ENCODE data around the gene TRAPPC2B. TPM values are rescaled to one million over a fixed set of nuclear protein-coding genes. Genes with fewer than 3 reads are reported as not detected.
A peak's percentile ranks its signal among the peaks of the same experiment; 100 is the strongest.

TRAPPC2B gene
- total RNA-seq = 10 to 100 TPM; 13.2 to 13.6 TPM

DNA sequence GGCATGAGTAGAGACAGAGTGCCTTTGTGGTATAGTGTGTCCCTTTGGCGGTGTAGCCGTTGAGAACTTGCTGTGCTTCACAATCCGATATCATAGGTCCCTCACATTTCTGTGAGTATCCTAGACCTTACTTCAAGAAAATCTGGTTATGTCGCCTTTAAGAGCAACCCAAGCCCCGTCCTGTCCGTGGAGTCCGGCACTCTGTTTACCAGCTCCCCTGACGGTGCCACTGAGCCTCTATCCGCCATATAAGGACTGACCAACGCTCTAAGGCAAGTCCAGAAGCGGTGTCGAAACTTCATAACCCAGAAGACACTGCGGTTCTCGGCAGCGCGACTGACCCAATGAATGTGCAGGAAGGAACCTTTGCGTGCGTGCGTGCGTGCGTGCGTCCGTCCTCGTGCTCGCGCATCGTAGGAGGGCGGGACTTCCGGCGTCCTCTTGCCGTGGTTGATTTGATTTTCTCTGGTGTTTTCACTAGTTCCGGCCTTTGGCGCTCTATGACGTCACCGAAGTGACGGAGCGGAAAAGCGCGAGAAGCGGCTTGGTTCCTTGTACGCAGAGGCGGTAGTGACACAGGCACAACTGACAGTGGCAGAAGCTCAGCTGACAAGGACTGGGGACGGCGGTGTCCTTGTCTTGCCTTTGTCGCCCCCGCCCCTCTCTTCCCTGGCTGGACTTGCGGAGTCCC is at the start of gene TRAPPC2B, which contains the start of gene ZNF547:
TSS of gene TRAPPC2B (plus strand) at position 555 of the 691 bp plus-strand sequence. CDS start 1,283 bp downstream, outside the sequence.
TSS of gene ZNF547 (plus strand) at position 555 of the 691 bp plus-strand sequence. CDS start 5,005 bp downstream, outside the sequence.
- Mint-ChIP-seq H3K4me3 (peak within 1 kb of the TSS; percentile 96), H3K27ac (peak within 1 kb of the TSS; percentile 99), H3K36me3 (peaks cover 43% of the 10 kb centered on the region), H3K9me3 (peaks cover 14% of the 10 kb centered on the region), H3K4me1 (peaks cover 11% of the 10 kb centered on the region), H3K27me3 (no peaks in the 10 kb centered on the region)
- peak; percentile 96 for ATAC-seq (ENCODE audit: low read depth)
- peak; percentile 97 for DNase-seq
- POLR2A ChIA-PET = interaction anchor here (0.7 to 1.9 kb wide), 9 partner anchors 9 to 639 kb away, joined by 3 to 9 read pairs (median 4); partner anchors contain the start of genes ZNF304, ZNF548 and ZNF671

DNA sequence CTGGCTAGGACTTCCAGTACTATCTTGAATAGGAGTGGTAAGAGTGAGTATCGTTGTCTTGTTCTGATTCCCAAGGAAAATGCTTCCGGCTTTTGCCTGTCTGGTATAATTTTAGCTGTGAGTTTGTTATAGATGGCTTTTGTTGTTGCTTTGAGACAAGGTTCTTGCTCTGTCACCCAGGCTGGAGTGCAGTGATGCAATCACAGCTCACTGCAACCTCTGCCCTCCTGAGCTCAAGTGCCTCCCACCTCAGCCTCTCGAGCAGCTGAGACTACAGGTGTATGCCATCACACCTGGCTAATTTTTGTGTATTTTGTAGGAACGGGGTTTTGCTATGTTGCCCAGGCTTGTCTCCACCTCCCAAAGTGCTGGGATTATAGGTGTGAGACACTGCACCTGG is 49.2 kb upstream of the TRAPPC2B start:
- no peaks in the 10 kb centered on the region for H3K4me1 Mint-ChIP-seq
- ATAC-seq (ENCODE audit: low read depth) = no peak
- peaks cover 36% of the 10 kb centered on the region for H3K27me3 Mint-ChIP-seq
- H3K4me3 Mint-ChIP-seq = no peak overlapping the region
- POLR2A ChIA-PET = interaction anchor here (0.6 kb wide), 1 partner anchor 455 kb away, joined by 3 read pairs; no protein-coding TSS in a partner anchor
- H3K27ac Mint-ChIP-seq = no peak overlapping the region
- DNase-seq = no peak
- peaks cover 16% of the 10 kb centered on the region for H3K9me3 Mint-ChIP-seq
- H3K36me3 Mint-ChIP-seq = no peaks in the 10 kb centered on the region

DNA sequence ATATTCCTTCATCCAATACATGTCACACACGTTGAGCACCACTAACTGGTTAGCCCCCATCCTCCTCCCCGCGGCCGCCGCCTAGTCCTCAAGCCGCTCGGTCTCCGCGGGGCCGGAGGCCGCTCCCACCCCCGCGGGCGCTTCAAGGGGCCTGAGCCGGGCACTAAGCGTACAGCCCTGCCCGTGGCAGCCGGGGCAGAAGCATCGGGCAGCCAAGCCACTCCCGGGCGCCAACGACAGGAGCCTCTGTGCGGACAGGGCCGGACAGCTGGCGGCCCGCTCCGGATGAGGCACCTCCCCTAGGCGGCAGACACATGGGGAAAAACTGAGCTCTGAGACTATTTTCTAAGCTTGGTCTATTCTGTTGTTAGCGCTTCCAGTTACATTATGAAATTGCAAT is 45.8 kb upstream of the TRAPPC2B start:
- Mint-ChIP-seq H3K4me3 (no peak overlapping the region), H3K9me3 (peaks cover 9% of the 10 kb centered on the region), H3K27me3 (peaks cover 32% of the 10 kb centered on the region), H3K27ac (no peak overlapping the region), H3K36me3 (peaks cover 3% of the 10 kb centered on the region), H3K4me1 (peaks cover 18% of the 10 kb centered on the region)
- ATAC-seq (ENCODE audit: low read depth) (no peak), DNase-seq (no peak)
- POLR2A ChIA-PET = interaction anchor here (0.5 kb wide), 1 partner anchor 33 kb away, joined by 4 read pairs; no protein-coding TSS in a partner anchor

DNA sequence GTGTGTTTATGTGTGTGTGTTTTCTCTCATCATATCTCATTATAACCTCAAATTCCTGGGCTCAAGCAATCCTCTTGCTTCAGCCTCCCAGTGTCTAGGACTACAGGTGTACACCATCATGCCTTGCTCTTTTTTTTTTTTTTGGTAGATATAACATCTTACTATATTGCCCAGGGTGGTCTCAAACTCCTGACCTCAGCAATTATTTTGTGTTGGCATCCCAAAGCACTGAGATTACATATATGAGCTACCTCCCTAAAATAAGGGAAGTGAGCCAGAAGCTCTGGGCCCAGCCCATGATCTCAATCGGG is 43.5 kb upstream of the TRAPPC2B start:
- peak overlapping the region; percentile 95 for H3K4me3 Mint-ChIP-seq
- H3K9me3 Mint-ChIP-seq = peaks cover 7% of the 10 kb centered on the region
- peak overlapping the region; percentile 96 for H3K27ac Mint-ChIP-seq
- H3K27me3 Mint-ChIP-seq = peaks cover 25% of the 10 kb centered on the region
- DNase-seq = no peak
- POLR2A ChIA-PET = interaction anchor here (0.6 to 1.0 kb wide), 3 partner anchors 31 to 73 kb away, joined by 3 to 4 read pairs (median 3); partner anchors contain the start of gene ZNF304
- peak; percentile 10 for ATAC-seq (ENCODE audit: low read depth)
- peaks cover 21% of the 10 kb centered on the region for H3K4me1 Mint-ChIP-seq
- H3K36me3 Mint-ChIP-seq = peaks cover 23% of the 10 kb centered on the region

DNA sequence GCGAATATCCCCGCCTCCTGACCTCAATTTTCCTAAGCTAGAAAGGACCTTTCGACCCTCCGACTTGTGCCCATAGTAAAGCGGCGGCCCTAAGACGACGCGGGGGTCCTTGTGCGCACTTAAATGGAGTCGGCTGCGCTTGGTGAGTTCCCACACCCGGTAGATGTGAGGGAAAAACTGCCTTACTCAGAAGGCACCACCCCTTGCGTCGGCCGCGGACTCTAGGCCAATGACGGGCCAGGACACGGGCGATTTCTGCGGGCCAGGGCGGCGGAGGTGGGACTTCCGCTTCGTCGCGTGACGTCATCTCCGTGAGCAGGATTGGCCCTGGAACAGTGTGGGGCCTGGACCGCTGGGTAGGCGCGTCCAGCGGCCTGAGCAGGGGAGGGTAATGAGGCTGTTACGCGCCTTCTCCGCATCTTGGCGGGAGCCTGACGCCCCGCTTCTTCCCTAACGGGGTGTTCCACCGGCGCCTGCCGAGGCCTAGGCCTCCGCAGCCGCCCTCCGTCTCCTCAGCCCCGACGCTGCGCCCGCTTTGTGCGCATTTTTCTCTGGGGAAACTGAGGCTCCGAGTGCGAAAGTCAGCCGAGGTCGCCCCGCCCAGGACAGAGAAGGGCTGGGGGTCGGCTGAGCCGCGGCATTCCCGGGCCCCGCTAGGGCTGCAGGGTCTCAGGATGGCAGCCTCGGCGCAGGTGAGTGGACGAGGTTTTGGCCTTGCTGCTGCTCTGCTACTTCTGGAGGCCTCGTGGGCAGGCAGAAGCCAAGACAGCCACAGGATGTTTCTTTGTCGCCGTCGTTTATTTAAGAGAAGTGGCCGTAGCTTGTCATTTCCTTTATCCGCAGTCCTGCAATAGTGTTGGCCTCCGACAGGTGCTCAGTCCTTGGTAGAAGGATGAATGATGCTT is 42.9 kb upstream of the TRAPPC2B start, which contains the start of gene ZNF543:
TSS of gene ZNF543 (plus strand) at position 293 of the 905 bp plus-strand sequence. CDS start at position 675, 382 bp downstream.
- POLR2A ChIA-PET = interaction anchor here (0.6 to 1.6 kb wide), 7 partner anchors 30 to 725 kb away, joined by 3 to 5 read pairs (median 3); partner anchors contain the start of genes ZNF264, ZNF304, ZNF71 and ZNF805
- H3K9me3 Mint-ChIP-seq = peaks cover 4% of the 10 kb centered on the region
- H3K4me3 Mint-ChIP-seq = peak within 1 kb of the TSS; percentile 95
- peak within 1 kb of the TSS; percentile 96 for H3K27ac Mint-ChIP-seq
- peaks cover 21% of the 10 kb centered on the region for H3K4me1 Mint-ChIP-seq
- H3K36me3 Mint-ChIP-seq = peaks cover 30% of the 10 kb centered on the region
- ATAC-seq (ENCODE audit: low read depth) (peak; percentile 96), DNase-seq (peak; percentile 93)
- peaks cover 19% of the 10 kb centered on the region for H3K27me3 Mint-ChIP-seq

- H3K27me3 Mint-ChIP-seq = peaks cover 12% of the 10 kb centered on the region
- peaks cover 3% of the 10 kb centered on the region for H3K9me3 Mint-ChIP-seq
- DNase-seq (no peak), ATAC-seq (ENCODE audit: low read depth) (no peak)
- H3K4me3 Mint-ChIP-seq = peak overlapping the region; percentile 95
- POLR2A ChIA-PET = interaction anchor here (0.5 to 1.6 kb wide), 6 partner anchors 11 to 726 kb away, joined by 3 to 5 read pairs (median 3); partner anchors contain the start of genes ZNF264, ZNF304, ZNF71 and ZNF805
- peaks cover 36% of the 10 kb centered on the region for H3K36me3 Mint-ChIP-seq
- H3K27ac Mint-ChIP-seq = peak overlapping the region; percentile 96
- peaks cover 21% of the 10 kb centered on the region for H3K4me1 Mint-ChIP-seq
Measured at GRCh38 chr19:57321116-57321515, 42.2 kb upstream of the TRAPPC2B start.

DNA sequence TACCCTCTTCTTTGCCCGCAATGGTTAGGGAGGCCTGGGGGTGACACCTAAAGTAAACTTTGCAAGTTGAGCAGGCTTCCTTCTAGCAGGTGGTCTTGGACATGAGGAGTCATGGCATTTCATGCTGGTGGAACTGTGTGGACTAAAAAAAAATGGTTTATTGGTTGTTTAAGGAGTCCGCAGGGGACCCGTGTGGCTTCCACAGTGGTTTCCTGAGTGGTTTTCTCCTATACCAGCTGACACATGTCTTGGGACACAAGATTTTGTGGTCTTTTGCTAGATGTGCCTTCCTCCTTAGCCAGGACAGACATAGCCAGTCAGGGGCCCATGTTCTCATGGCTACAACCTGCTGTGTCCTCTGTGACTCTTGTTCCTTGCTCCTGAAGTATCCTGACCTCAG is 41.6 kb upstream of the TRAPPC2B start:
- H3K27ac Mint-ChIP-seq = peak overlapping the region; percentile 96
- peaks cover 43% of the 10 kb centered on the region for H3K36me3 Mint-ChIP-seq
- peaks cover 8% of the 10 kb centered on the region for H3K27me3 Mint-ChIP-seq
- POLR2A ChIA-PET = interaction anchor here (0.5 to 1.6 kb wide), 3 partner anchors 11 to 871 kb away, joined by 3 to 5 read pairs (median 5); partner anchors contain the start of gene ZNF805
- peaks cover 3% of the 10 kb centered on the region for H3K9me3 Mint-ChIP-seq
- DNase-seq (no peak), ATAC-seq (ENCODE audit: low read depth) (no peak)
- H3K4me3 Mint-ChIP-seq = peak overlapping the region; percentile 95
- peaks cover 21% of the 10 kb centered on the region for H3K4me1 Mint-ChIP-seq

- ATAC-seq (ENCODE audit: low read depth) (no peak), DNase-seq (no peak)
- no peak overlapping the region for H3K27ac Mint-ChIP-seq
- no peaks in the 10 kb centered on the region for H3K27me3 Mint-ChIP-seq
- peaks cover 20% of the 10 kb centered on the region for H3K9me3 Mint-ChIP-seq
- H3K4me1 Mint-ChIP-seq = peaks cover 18% of the 10 kb centered on the region
- H3K36me3 Mint-ChIP-seq = peaks cover 75% of the 10 kb centered on the region
- H3K4me3 Mint-ChIP-seq = no peak overlapping the region
- POLR2A ChIA-PET = interaction anchor here (0.6 kb wide), 1 partner anchor 67 kb away, joined by 4 read pairs; no protein-coding TSS in a partner anchor
Measured at GRCh38 chr19:57324992-57325391, 38.4 kb upstream of the TRAPPC2B start.

DNA sequence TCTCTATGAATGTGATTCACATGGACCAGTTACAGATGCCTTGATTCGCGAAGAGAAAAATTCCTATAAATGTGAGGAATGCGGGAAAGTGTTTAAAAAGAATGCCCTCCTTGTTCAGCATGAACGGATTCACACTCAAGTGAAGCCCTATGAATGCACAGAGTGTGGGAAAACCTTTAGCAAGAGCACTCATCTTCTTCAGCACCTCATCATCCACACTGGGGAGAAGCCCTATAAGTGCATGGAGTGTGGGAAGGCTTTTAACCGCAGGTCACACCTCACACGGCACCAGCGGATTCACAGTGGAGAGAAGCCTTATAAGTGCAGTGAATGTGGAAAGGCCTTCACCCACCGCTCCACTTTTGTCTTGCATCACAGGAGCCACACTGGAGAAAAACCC is 35.4 kb upstream of the TRAPPC2B start:
- ATAC-seq (ENCODE audit: low read depth) = no peak
- Mint-ChIP-seq H3K27ac (no peak overlapping the region), H3K9me3 (peaks cover 20% of the 10 kb centered on the region), H3K4me1 (no peaks in the 10 kb centered on the region), H3K27me3 (no peaks in the 10 kb centered on the region), H3K4me3 (no peak overlapping the region), H3K36me3 (peaks cover 93% of the 10 kb centered on the region)
- POLR2A ChIA-PET = no interaction called here
- DNase-seq = no peak

DNA sequence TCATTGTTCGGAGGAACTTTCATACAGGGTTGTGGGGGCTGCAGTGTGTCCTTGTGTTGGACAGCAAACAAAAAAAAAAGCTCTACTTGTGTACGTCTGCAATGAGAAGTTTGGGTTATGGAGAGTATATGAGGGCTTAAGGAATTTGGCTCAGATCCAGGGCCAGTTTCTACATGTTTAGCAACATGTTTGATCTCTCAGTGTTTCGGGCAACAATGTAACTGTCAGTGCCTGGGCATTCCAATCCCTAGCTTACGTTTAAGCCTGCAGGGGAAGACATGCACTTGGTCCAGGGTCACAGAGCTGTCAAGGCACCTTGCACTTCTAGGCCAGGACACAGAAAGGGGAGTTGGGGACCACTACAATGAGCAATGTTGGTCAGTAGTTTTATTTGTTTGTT is 29.2 kb upstream of the TRAPPC2B start:
- H3K4me1 Mint-ChIP-seq = no peaks in the 10 kb centered on the region
- peaks cover 9% of the 10 kb centered on the region for H3K9me3 Mint-ChIP-seq
- ATAC-seq (ENCODE audit: low read depth) (no peak), DNase-seq (no peak)
- POLR2A ChIA-PET = interaction anchor here (0.6 to 1.1 kb wide), 2 partner anchors 16 to 541 kb away, joined by 3 read pairs; no protein-coding TSS in a partner anchor
- peaks cover 55% of the 10 kb centered on the region for H3K36me3 Mint-ChIP-seq
- no peak overlapping the region for H3K27ac Mint-ChIP-seq
- no peaks in the 10 kb centered on the region for H3K27me3 Mint-ChIP-seq
- H3K4me3 Mint-ChIP-seq = no peak overlapping the region

GRCh38 chr19:57338877-57339276 is 24.5 kb upstream of the TRAPPC2B start:
- Mint-ChIP-seq H3K4me3 (no peak overlapping the region), H3K9me3 (peaks cover 12% of the 10 kb centered on the region), H3K27me3 (no peaks in the 10 kb centered on the region), H3K36me3 (peaks cover 18% of the 10 kb centered on the region), H3K4me1 (no peaks in the 10 kb centered on the region), H3K27ac (no peak overlapping the region)
- DNase-seq (no peak), ATAC-seq (ENCODE audit: low read depth) (no peak)
- POLR2A ChIA-PET = no interaction called here

GRCh38 chr19:57342582-57342981 is 20.8 kb upstream of the TRAPPC2B start:
- peaks cover 2% of the 10 kb centered on the region for H3K36me3 Mint-ChIP-seq
- peaks cover 3% of the 10 kb centered on the region for H3K27me3 Mint-ChIP-seq
- H3K9me3 Mint-ChIP-seq = peaks cover 6% of the 10 kb centered on the region
- H3K4me1 Mint-ChIP-seq = no peaks in the 10 kb centered on the region
- ATAC-seq (ENCODE audit: low read depth) = no peak
- POLR2A ChIA-PET = no interaction called here
- H3K4me3 Mint-ChIP-seq = no peak overlapping the region
- H3K27ac Mint-ChIP-seq = no peak overlapping the region
- DNase-seq = no peak

DNA sequence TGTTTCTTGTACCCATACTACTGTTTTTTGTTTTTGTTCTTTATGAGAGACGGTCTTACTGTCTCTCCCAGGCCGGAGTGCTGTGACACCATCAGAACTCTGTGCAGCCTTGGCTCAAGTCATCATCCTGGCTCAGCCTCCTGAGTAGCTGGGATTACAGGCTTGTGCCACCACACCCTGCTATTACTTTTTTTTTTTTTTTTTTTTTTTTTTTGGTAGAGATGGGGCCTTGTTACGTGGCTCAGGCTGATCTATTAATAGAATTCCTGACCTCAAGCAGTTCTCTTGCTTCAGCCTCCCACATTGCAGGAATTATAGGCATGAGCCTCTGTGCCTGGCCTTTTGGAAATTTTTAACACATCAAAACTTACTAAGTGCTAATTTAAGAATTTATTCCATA is 15.2 kb upstream of the TRAPPC2B start:
- Mint-ChIP-seq H3K4me1 (peaks cover 25% of the 10 kb centered on the region), H3K9me3 (peaks cover 11% of the 10 kb centered on the region), H3K27ac (no peak overlapping the region), H3K27me3 (peaks cover 3% of the 10 kb centered on the region), H3K36me3 (peaks cover 17% of the 10 kb centered on the region), H3K4me3 (no peak overlapping the region)
- DNase-seq (no peak), ATAC-seq (ENCODE audit: low read depth) (no peak)
- POLR2A ChIA-PET = no interaction called here
